ENCODE results near the gene MAST4.

MAST4 gene

DNA sequence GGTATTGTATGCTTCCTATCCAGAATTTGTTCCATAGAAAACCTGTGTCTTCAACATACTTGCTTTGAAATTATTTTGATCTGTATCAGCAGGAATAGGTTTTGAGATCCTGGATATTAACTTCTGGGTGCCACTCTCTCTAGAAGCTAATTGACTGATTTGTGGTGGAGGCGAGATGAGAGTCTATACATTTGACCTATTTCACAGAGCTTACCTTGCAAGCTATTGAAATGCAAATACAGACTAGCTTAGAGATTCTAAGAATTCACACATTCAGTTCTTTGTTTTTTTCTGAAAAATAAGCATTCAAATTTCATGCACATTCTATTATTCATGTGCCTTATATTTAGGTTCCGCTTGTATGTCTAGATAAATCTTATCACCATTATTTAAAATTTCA lies 246.3 kb downstream of the MAST4 start:
- no peak for DNase-seq (ENCODE audit: low spot score)

DNA sequence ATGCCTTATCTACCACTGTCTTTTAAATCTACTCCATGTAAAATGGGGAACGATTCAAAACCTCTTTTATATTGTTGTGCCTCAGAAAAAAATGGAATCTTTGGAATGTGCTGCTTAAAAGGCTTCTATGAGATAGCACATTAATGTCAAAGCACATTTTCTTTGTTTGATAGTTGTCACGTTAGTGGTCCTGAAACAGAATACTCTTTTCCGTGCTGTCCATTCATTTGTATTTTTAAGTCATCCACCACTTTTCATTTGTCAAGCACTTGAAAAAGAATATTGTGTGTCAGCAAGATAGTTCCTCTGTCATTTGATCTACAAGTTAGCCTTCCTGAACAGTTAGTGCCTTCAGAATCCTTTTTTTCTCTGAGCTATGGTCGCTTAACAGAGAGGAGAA lies 246.9 kb downstream of the MAST4 start:
- DNase-seq (ENCODE audit: low spot score): no peak

DNA sequence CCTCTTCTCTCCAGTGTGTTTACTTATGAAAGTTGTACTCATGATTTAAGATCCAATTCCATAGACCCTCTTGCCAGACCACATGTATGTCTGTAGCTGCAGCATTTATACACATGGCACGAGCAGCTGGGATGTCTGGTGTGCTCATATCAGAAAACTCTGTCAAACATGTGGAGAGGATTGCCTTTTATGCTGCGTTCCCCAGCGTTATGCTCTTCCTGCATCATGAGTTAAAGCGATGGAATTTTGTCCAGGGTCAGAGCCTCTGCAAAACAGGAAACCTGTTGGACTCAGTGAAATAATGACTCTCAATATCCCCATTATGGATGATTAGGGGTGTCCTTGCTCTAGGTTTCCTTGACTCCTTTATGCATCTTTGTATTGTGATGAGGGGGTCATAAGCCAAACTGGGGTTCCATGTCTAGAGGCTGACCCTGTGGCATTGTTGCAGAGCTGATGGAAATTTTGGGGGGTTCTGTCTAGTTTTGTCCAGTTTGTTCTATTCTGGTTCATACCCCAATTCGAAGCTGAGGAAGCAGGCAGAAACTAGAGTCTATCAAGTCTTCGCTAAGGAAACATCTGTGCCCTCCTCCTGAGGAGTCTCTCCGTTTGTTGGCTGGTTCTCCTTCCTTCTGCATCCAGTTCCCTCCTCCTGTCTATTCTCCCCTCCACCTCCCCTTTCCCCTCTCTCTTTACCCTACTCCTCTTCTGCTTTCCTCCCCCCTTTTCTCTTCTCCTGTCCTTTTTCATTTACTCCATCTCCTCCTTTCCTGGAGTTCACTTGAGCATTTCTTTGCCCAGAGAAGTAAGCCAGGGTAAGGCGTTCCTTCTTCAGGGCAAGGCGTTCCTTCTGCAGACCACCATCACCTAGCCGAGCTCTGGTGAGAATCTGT lies 252.8 kb downstream of the MAST4 start:
- no peak for DNase-seq (ENCODE audit: low spot score)

DNA sequence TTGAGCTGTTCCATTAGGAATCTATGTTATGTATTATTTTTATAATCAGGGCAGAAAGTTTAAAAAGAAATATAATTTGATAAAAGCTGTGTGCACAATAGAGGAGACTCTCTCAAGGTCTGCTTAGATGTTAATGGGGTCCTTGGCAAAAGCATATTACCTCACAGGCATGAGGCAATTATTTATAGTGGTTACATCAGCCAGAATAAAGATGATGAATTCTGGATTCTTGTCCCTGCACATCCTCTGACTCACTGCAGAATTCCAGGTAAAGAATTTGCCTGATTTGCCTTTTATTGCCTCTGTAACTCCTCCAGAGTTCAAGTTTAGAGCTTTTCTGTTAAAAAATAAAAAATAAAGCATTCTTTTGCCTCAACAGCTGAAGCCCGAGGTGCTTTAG lies 253.6 kb downstream of the MAST4 start:
- DNase-seq (ENCODE audit: low spot score): no peak

DNA sequence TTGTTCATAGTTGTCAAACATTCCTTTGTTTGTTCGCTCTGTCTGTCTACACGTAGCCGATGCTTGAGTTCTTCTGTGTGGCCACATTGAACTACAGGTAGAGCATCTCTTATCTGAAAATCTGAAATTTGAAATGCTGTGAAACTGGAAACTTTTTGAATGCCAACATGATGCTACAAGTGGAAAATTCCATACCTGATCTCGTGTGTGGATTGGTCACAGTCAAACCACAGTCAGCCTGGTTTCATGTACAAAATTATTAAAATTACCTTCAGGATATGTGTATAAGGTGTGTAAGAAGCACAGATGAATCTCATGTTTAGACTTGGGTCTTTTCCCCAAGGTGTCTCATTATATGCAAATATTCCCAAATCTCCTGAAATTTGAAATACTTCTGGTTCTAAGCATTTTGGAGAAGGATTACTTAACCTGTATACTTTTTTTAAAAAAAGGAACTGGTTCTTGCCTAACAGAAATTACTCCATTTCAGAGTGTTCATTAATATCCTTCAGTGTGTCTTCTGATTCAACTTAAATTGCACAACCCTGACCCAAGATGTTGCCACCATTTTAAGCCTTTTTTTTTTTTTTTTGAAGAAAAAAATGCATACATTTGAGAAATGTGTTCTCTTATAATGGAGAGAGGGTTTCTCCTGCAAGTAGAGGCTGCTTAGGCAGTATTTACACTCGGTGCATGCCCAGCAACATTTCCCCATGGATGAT lies 254.3 kb downstream of the MAST4 start:
- no peak for DNase-seq (ENCODE audit: low spot score)

DNA sequence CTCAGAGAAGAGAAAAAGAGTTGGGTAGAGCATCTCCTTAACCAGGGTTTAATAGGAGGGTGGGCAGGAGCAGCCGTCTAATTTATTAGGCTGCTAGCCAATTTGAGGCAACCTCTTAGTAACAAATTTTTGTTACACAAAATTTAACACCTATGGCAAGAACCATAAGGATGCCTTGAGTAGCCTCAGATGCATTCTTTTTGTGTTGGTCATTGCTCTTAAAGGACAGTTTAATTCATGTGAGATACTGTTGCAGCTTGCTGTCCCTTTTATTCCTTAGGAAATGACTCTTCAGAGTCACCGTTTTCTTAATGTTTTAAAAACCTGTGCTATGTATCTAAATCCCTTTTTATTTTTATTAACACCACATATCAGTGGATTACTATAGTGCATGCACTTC lies 255.1 kb downstream of the MAST4 start:
- no peak for DNase-seq (ENCODE audit: low spot score)

- DNase-seq (ENCODE audit: low spot score): no peak
Measured at GRCh38 chr5:66854416-66854815, 258.2 kb downstream of the MAST4 start.

GRCh38 chr5:66856041-66856805 lies 260.0 kb downstream of the MAST4 start:
- DNase-seq (ENCODE audit: low spot score): no peak

DNA sequence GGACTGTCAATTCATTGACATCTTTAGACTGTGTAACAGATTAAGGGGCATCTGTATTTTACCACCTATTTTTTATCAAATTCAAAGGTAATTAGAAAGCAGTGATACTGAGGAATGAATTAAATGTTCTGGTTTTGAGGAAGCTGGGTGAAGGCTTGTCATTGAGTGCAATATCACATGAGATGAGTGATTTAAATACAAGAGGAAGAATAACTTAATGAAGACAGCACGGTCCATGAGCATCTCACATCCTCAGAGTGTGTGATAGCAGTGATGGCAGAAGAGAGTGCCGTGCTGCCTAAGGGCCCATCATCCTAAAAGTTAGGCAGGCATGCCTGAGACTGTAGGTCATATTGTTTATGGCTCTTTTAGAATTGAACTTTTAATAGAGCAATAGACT lies 263.3 kb downstream of the MAST4 start:
- no peak for DNase-seq (ENCODE audit: low spot score)

- no peak for DNase-seq (ENCODE audit: low spot score)
Measured at GRCh38 chr5:66860199-66860975, 264.2 kb downstream of the MAST4 start.

DNA sequence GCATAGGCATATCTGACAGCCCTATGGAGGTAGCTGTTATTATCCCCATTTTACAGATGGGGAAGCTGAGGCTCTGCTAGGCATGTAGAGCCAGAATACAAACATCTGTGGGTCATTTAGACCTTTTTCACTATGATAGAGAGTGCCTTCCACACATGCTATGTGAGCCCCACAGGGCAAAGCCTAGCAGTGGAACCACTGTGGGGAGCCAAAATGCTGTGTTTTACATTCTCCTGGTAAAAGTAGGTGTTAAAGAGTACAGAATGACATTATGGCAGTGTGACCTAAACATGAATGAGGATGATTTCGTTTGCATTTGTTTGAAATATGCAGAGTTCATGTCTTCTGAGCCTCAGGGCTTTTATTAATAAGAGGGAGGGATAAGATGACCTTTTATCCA lies 265.2 kb downstream of the MAST4 start:
- DNase-seq (ENCODE audit: low spot score): no peak

- DNase-seq (ENCODE audit: low spot score): no peak
Measured at GRCh38 chr5:66862020-66862419, 265.8 kb downstream of the MAST4 start.

DNA sequence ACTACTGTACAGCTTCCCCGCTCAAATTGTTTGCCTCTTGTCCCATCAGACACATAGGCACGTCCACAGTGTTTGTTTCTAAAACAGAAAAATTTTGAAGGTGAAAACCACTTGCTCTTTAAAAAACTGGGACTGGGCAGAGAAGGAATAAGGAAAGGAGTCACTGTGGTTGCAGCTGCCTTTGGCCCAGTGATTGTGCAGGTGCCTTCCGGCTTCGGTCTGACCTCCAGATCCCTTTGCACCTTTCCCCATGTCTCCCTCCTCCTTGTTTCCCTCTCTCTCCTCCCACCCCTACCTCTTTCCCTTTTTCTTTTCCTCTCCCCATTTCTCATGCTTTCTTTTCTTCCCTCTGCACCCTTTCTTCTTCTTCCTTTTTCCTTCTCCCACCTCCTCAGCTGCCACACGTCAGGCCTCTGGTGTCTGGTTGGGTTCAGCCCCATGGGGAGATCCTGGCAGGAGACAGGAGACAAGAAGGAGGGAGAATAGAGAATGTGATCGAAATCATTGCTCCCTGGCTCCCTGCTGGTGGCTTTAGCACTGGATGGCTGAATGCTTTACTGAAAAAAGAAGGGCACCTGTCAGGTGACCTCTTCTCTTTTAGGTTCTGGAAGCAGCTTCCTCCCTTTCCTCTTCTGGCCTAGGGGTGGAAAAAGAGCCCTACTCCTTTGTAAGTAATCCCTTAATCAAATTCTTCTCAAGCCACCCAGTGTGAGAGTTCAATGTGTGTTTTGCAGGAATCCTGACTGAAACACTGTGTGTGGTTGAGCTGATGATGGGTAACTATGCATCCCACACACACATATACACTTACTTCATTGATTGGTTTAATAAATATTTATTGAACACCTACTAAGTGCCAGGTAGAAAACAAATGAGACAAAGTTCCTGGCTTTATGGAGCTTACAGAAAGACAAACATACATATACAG lies 267.3 kb downstream of the MAST4 start:
- DNase-seq (ENCODE audit: low spot score): no peak

GRCh38 chr5:66864240-66864884 lies 268.2 kb downstream of the MAST4 start:
- DNase-seq (ENCODE audit: low spot score): peak; percentile 13

DNA sequence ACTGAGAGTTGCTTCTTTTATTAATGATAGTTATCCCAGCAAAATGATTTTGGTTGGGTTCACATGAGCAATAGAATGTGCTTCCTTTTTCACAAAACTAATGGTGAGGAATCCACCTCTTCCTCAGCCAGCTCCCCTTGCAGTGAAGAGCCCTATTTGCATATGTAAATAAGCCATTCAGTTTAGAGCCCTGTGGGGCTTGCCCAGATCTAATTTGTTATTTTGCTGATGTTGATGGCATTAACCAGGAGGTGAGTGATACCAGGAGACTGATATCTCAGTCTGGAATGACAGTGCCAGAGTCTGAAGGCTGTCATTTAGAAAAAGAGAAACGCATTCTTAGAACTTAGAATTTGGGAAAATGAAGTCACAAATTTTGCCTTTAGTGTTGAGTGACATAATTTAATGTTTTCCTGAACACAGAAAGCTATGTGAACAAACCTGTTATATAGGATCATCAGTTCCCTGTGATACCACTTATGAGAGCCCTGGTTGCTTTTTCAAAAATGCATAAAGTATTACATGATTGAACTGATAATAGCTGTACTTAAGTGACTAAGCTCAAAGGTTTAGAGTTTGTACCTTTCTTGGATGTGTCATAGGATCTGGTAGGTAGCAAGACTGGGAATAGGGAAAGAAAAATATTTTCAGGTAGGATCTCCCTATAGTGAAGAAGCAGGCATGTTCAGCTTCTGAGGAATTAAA lies 271.6 kb downstream of the MAST4 start:
- DNase-seq (ENCODE audit: low spot score): no peak

DNA sequence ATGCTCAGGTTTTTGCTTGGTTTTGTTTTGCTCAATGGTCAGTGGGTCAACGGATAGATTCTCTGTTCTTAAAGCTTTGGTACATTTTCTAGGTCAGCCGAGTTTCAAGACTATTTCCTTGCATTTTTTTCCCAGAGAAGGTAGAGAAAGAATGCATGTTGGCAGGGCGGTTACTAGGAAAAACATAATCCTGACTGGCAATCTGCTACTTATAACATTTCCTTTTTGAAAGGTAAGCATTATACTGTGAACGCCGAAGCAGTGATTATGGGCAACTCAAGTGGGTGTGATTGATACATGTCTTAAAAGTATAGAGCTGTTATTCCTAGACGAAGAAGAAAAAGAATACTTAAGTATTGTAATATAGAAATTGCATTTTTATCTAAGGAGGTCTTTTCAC lies 273.2 kb downstream of the MAST4 start:
- no peak for DNase-seq (ENCODE audit: low spot score)

- no peak for DNase-seq (ENCODE audit: low spot score)
Measured at GRCh38 chr5:66870708-66871107, 274.5 kb downstream of the MAST4 start.

DNA sequence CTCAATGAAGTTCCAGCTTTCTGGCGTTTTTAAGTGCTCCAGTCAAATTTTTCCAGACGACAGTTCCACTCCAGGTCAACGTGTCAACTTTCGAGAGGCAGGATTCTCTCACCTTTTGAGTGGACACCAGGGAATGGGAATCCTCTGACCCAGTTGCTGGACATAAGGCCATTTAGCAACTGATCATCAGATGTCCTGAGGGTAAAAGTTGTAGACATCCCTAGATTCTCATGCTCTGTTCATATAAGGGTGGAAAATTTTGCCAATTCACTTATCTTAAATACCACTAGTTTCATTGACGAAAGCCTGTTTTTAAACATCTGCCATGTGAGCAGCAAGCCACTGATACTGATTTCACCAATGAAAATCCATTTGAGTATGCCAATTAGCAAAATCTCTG lies 275.5 kb downstream of the MAST4 start:
- no peak for DNase-seq (ENCODE audit: low spot score)

- no peak for DNase-seq (ENCODE audit: low spot score)
Measured at GRCh38 chr5:66872736-66873331, 276.6 kb downstream of the MAST4 start.

Measured in Ammon's horn (tissue), 1 donor.